H1 (cell line): ENCODE measurements around the gene FAM111A.

Source experiments
- CBX5 ChIP-seq: fragments of 300-800, 300-1000 bp; sonication (generic); IDR thresholded peaks from 2 replicates; pipeline ENCODE4 v1.7.1; 2016; ENCODE audit warnings: antibody characterized with exemption, low read length, low read depth
- CHD2 ChIP-seq: IDR thresholded peaks from 2 replicates; pipeline ENCODE4 v1.6.1; 2012; ENCODE audit warnings: low read length, improper control_type of control experiment
- EZH2 ChIP-seq: fragments of 200-600 bp; sonication (generic); IDR thresholded peaks from 2 replicates; pipeline ENCODE4 v1.7.1; 2012; ENCODE audit warnings: low read depth, mild to moderate bottlenecking, moderate library complexity, low read length, inconsistent platforms; ENCODE audit not compliant: severe bottlenecking
- POLR2AphosphoS5 ChIP-seq: IDR thresholded peaks from 2 replicates; pipeline ENCODE4 v1.6.1; 2011; ENCODE audit warnings: low read depth, low read length
- RNF2 ChIP-seq: fragments of 200-900, 300-1000 bp; sonication (generic); IDR thresholded peaks from 2 replicates; pipeline ENCODE4 v1.7.1; 2016; ENCODE audit warnings: borderline replicate concordance, low read depth, mild to moderate bottlenecking, antibody characterized with exemption, low read length; ENCODE audit not compliant: poor library complexity, severe bottlenecking; ENCODE audit errors: missing control alignments
- SUZ12 ChIP-seq: fragments of 200-600 bp; sonication (generic); IDR thresholded peaks from 2 replicates; pipeline ENCODE4 v1.6.1; 2012; ENCODE audit warnings: mild to moderate bottlenecking, inconsistent platforms, low read length, moderate library complexity, mixed read lengths

GRCh38 chr11:59200423-59200746, 57.7 kb downstream of the FAM111A start:
- TF ChIP-seq RNF2 (no peak), SUZ12 (no peak), EZH2 (no peak), CBX5 (no peak), POLR2AphosphoS5 (no peak), CHD2 (no peak)
